Heart left ventricle (tissue), 13 donors: ENCODE measurements around the gene LCN1.

ENCODE experiments used
- POLR2A ChIP-seq, 2 donors: fragments of 450-650 bp; IDR thresholded peaks; one replicate each; pipeline ENCODE4 v1.6.1; 2017; ENCODE audit warnings: antibody characterized with exemption in 2 of 2, mild to moderate bottlenecking in 2 of 2, moderate library complexity in 2 of 2
- TF ChIP-seq, protein P1 (sequence below), 12 donors: fragments of 200-600 bp; sonication (generic) in 4 of 12; IDR thresholded peaks; one replicate each; pipeline versions ENCODE4 v1.5.0 to v1.8.0; 2018 to 2022; ENCODE audit warnings: antibody characterized with exemption in 12 of 12, mild to moderate bottlenecking in 5 of 12
- donor health status: ischemic (EF 13 %, LVEDD 7.1; RV severe dilation, severe dysfunction).
- donor health status: DM: no; HTN: yes; CAD: no.
- donor health status: DM: no; HTN: no; CAD: no.
- donor health status: ischemic (EF 25% LVEDD 6.9; RV normal size, moderate dysfunction).
- donor health status: ischemic (EF 25% LVEDD 5.7; RV mildly dilated, moderate dysfunction).
- donor health status: ischemic (EF 35%, LVEDD 5.7; RV mildly dilated, moderate dysfunction).
- donor health status: nonischemic (EF 11% LVEDD 7.7; RV severe dilation, severe dysfunction).
- donor health status: DM: yes; HTN: yes; CAD: no.
- donor health status: PGD.
- donor health status: ischemic (EF 29% LVEDD 5.4; RV normal size, mild dysfunction).
- donor health status: nonischemic (EF 23%, LVEDD 6.1; RV moderate dilation, normal function).

- TF ChIP-seq, protein P1, sequence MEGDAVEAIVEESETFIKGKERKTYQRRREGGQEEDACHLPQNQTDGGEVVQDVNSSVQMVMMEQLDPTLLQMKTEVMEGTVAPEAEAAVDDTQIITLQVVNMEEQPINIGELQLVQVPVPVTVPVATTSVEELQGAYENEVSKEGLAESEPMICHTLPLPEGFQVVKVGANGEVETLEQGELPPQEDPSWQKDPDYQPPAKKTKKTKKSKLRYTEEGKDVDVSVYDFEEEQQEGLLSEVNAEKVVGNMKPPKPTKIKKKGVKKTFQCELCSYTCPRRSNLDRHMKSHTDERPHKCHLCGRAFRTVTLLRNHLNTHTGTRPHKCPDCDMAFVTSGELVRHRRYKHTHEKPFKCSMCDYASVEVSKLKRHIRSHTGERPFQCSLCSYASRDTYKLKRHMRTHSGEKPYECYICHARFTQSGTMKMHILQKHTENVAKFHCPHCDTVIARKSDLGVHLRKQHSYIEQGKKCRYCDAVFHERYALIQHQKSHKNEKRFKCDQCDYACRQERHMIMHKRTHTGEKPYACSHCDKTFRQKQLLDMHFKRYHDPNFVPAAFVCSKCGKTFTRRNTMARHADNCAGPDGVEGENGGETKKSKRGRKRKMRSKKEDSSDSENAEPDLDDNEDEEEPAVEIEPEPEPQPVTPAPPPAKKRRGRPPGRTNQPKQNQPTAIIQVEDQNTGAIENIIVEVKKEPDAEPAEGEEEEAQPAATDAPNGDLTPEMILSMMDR (IDR thresholded peaks at IDR 0.05) = no peak
- no peak for TF ChIP-seq POLR2A (IDR thresholded peaks at IDR 0.05)
Measured at GRCh38 chr9:135530146-135530545, 8.9 kb downstream of the LCN1 start.
